Hepatocyte (in vitro differentiated cells): ENCODE results near the gene TRAM2. TPM values are rescaled to one million over a fixed set of nuclear protein-coding genes. Genes with fewer than 3 reads are reported as not detected.

Experiments
- DNase-seq: peaks from one replicate; pipeline ENCODE4 v3.0.0-alpha.2; 2016; ENCODE audit warnings: low spot score
- H2AFZ ChIP-seq: fragments of 200-600 bp; sonication (generic); 2 replicates; pipeline ENCODE4 v1.6.0; 2016; ENCODE audit warnings: antibody characterized with exemption, mild to moderate bottlenecking
- H3K27ac ChIP-seq: fragments of 200-600 bp; sonication (generic); 2 replicates; pipeline ENCODE4 v1.5.1; 2016; ENCODE audit warnings: mild to moderate bottlenecking
- H3K27me3 ChIP-seq: fragments of 200-600 bp; sonication (generic); 2 replicates; pipeline ENCODE4 v1.6.1; 2016
- H3K36me3 ChIP-seq: fragments of 200-600 bp; sonication (generic); replicated peaks from 2 replicates; pipeline ENCODE4 v1.5.1; 2016; ENCODE audit warnings: low read depth; ENCODE audit not compliant: insufficient read depth
- H3K4me1 ChIP-seq: fragments of 200-600 bp; sonication (generic); 2 replicates; pipeline ENCODE4 v1.5.1; 2016; ENCODE audit warnings: mild to moderate bottlenecking, moderate library complexity; ENCODE audit not compliant: insufficient read depth
- H3K4me2 ChIP-seq: fragments of 200-600 bp; sonication (generic); 2 replicates; pipeline ENCODE4 v1.6.0; 2016
- H3K4me3 ChIP-seq: fragments of 200-600 bp; sonication (generic); 2 replicates; pipeline ENCODE4 v1.5.1; 2016; ENCODE audit warnings: mild to moderate bottlenecking
- H3K79me2 ChIP-seq: fragments of 200-600 bp; sonication (generic); 2 replicates; pipeline ENCODE4 v1.6.0; 2017; ENCODE audit warnings: mild to moderate bottlenecking
- H3K9me2 ChIP-seq: fragments of 200-600 bp; sonication (generic); replicated peaks from 2 replicates; pipeline ENCODE4 v1.6.0; 2017; ENCODE audit warnings: mild to moderate bottlenecking; ENCODE audit not compliant: insufficient read depth
- H3K9me3 ChIP-seq: fragments of 200-600 bp; sonication (generic); 2 replicates; pipeline ENCODE4 v1.5.1; 2016; ENCODE audit warnings: low read depth, mild to moderate bottlenecking
- H4K20me1 ChIP-seq: fragments of 200-600 bp; sonication (generic); 2 replicates; pipeline ENCODE4 v1.6.0; 2016; ENCODE audit warnings: mild to moderate bottlenecking; ENCODE audit not compliant: insufficient read depth, poor library complexity, severe bottlenecking
- EZH2 ChIP-seq: fragments of 200-600 bp; sonication (generic); IDR thresholded peaks from 2 replicates; pipeline ENCODE4 v1.6.1; 2016; ENCODE audit warnings: antibody characterized with exemption, mild to moderate bottlenecking, borderline replicate concordance
- EZH2phosphoT487 ChIP-seq: fragments of 200-600 bp; sonication (generic); IDR thresholded peaks from one replicate; pipeline ENCODE4 v1.6.1; 2018; ENCODE audit warnings: antibody characterized with exemption, mild to moderate bottlenecking, low read depth, moderate library complexity; ENCODE audit not compliant: unreplicated experiment, severe bottlenecking
- WGBS: methylation state at CpG from one replicate; pipeline ENCODE4 v1.1.6; 2016; ENCODE audit warnings: low lambda C conversion rate; ENCODE audit errors: missing lambda C conversion rate; 5-methylcytosine and 5-hydroxymethylcytosine counted together
- polyA plus RNA-seq: library from polyadenylated mRNA; unstranded; fragments of >200 nt; fragmentation: Nextera tagmentation; extraction: Ambion mirVana; gene quantifications from 2 replicates; pipeline ENCODE4 v1.2.1, GENCODE V29; 2016
- total RNA-seq: library from RNA; depleted of rRNA; stranded (reverse); fragments of >200 nt; gene quantifications from 2 replicates; pipeline ENCODE4 v1.2.3, GENCODE V29; 2014
- TF ChIP-seq, protein P1 (sequence below): fragments of 200-600 bp; sonication (generic); IDR thresholded peaks from 2 replicates; pipeline ENCODE4 v1.5.1; 2016; ENCODE audit warnings: antibody characterized with exemption, mild to moderate bottlenecking; ENCODE audit not compliant: poor library complexity

Gene TRAM2
- total and polyA plus RNA-seq, 2 experiments from 2014 or later: 29.6 to 47.6 TPM

GRCh38 chr6:52591832-52592231 lies 15.0 kb upstream of the TRAM2 start:
- TF ChIP-seq EZH2phosphoT487 (no peak), EZH2 (no peak)
- TF ChIP-seq, protein P1, sequence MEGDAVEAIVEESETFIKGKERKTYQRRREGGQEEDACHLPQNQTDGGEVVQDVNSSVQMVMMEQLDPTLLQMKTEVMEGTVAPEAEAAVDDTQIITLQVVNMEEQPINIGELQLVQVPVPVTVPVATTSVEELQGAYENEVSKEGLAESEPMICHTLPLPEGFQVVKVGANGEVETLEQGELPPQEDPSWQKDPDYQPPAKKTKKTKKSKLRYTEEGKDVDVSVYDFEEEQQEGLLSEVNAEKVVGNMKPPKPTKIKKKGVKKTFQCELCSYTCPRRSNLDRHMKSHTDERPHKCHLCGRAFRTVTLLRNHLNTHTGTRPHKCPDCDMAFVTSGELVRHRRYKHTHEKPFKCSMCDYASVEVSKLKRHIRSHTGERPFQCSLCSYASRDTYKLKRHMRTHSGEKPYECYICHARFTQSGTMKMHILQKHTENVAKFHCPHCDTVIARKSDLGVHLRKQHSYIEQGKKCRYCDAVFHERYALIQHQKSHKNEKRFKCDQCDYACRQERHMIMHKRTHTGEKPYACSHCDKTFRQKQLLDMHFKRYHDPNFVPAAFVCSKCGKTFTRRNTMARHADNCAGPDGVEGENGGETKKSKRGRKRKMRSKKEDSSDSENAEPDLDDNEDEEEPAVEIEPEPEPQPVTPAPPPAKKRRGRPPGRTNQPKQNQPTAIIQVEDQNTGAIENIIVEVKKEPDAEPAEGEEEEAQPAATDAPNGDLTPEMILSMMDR: no peak
- no peaks in the 10 kb centered on the region for H3K9me3 ChIP-seq
- WGBS: 50% methylated on average over 1 of the region's 1 CpG
- no peak overlapping the region for H3K4me2 ChIP-seq
- no peak for DNase-seq
- no peaks in the 10 kb centered on the region for H4K20me1 ChIP-seq
- no peaks in the 10 kb centered on the region for H3K36me3 ChIP-seq
- no peak overlapping the region for H2AFZ ChIP-seq
- H3K27ac ChIP-seq: peak overlapping the region; percentile 49
- H3K4me3 ChIP-seq: no peak overlapping the region
- H3K4me1 ChIP-seq: peaks cover 45% of the 10 kb centered on the region
- no peaks in the 10 kb centered on the region for H3K9me2 ChIP-seq
- H3K79me2 ChIP-seq: no peaks in the 10 kb centered on the region
- H3K27me3 ChIP-seq: no peaks in the 10 kb centered on the region

DNA sequence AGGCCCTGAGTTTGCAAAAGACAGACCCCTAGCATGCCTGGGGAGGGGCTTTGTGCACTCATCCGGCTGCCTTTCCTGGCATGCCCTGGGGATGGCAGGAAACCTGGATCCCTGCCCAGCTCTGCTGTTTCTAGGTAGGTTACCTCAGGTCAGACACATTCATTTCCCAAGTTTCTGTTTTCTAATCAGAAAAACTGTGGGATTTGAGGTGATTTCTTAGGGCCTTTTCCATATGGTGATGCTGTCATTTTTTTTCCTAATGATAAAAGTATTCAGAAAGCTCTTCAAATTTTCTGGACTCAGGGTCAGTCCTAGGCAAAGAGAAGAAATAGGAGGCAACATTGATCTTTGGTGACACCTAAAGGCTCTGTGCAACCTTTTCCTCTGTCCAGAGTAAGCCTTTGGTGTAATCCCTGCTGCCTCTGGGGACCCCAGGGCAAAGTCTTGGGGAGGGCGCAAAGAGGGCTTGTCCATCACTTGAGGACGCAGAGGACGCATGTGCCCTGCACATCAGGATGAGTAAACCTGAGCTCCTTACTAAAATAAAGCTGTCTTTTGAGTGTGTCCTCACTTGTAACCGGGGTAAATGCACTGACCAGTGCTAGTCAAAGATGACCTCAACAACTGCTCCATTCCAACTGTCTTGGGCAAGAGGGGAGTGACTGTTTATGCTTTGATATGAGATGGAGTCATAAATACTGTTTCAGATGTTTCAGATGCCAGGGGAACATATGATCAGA lies 13.5 kb upstream of the TRAM2 start:
- WGBS: 79% methylated on average over 5 of the region's 5 CpGs
- peak overlapping the region; percentile 85 for H3K27ac ChIP-seq
- no peaks in the 10 kb centered on the region for H4K20me1 ChIP-seq
- DNase-seq: peak; percentile 63
- H3K36me3 ChIP-seq: no peaks in the 10 kb centered on the region
- H3K4me2 ChIP-seq: peak overlapping the region; percentile 7
- H2AFZ ChIP-seq: no peak overlapping the region
- TF ChIP-seq, protein P1: peak; percentile 11
- TF ChIP-seq EZH2: no peak
- H3K9me3 ChIP-seq: no peaks in the 10 kb centered on the region
- H3K4me1 ChIP-seq: peaks cover 34% of the 10 kb centered on the region
- no peak overlapping the region for H3K4me3 ChIP-seq
- no peaks in the 10 kb centered on the region for H3K79me2 ChIP-seq
- no peaks in the 10 kb centered on the region for H3K9me2 ChIP-seq
- H3K27me3 ChIP-seq: no peaks in the 10 kb centered on the region

DNA sequence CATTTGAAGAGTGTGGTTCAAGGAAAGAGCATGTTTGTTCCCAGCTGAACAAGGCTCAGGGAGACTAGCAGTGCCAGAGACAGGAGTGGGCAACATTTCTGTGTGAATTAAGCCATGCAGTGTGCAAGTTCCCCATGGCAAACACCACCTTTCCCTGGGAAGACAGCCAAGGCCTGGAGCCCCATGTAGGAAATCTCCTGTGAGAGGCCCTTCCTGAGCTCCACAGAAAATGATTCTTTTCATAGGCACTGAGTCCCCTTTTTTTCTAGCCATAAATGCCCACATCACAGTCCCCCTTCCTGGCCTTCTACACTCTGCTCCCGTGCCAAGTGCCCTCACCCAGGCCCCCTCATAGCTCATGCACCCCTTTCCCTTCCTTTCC lies 11.8 kb upstream of the TRAM2 start:
- Histone ChIP-seq H3K4me2 (peak overlapping the region; percentile 55), H4K20me1 (no peaks in the 10 kb centered on the region), H3K27ac (peak overlapping the region; percentile 97), H3K4me1 (peaks cover 24% of the 10 kb centered on the region), H2AFZ (no peak overlapping the region), H3K79me2 (no peaks in the 10 kb centered on the region), H3K4me3 (no peak overlapping the region), H3K9me3 (no peaks in the 10 kb centered on the region), H3K9me2 (no peaks in the 10 kb centered on the region), H3K36me3 (no peaks in the 10 kb centered on the region), H3K27me3 (no peaks in the 10 kb centered on the region)
- 50% methylated on average over 1 of the region's 1 CpG for WGBS
- TF ChIP-seq EZH2phosphoT487 (no peak), EZH2 (no peak)
- TF ChIP-seq, protein P1: no peak
- DNase-seq: no peak
